Stromal cell of bone marrow (primary cell): ENCODE data around the gene RCAN1.
"Not testable (repeated sequence)": the region's sequence is repeated elsewhere in the genome, so short reads cannot be mapped to it uniquely, and the experiment has no call there.

Experiments used
- DNase-seq: peaks from one replicate; pipeline ENCODE4 v3.0.0-alpha.2; 2012; ENCODE audit warnings: low read depth

RCAN1 gene

DNA sequence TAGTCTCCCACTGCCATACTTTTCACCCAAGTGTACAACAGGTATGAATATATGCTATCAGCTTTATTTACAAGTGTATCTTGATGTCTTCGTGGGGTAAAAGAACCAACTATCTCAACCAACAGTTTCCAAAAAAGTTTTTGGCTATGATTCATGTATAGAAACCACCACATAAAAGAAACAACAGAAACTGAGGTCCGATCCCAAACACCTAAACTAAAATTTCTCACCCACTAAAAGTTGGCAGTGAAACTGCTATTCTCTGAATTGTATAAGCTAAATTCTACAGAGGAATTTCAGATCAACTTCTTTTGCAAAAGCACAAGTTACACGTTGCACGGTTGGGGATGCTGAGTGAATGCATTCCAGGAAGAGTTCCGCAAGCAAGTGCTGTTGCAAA lies 97.9 kb downstream of the RCAN1 start:
- DNase-seq: no peak

DNA sequence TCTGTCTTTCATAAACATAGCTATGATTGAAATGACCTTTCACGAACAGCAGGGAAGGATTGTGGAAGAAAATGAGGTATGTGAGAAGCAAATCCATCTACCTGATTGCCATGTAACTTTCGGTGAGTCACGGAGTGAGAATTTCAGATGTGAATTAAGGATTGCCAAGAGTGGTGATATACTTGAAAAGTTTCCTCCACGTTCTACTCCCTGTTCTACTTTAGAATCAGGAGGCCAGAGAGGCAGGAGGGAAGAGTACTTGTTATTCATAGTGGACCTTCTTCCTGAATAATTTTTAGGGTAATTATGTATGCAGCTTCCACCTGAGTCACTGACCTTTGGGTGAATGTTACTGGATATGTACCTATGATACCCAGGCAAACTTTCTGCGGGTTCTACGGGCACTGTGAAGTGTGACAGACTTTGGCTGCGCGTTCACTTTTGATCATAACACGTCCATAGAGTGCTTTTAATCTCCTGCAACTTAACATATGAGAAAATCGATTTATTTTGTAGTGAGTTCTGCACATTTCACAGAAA lies 100.3 kb downstream of the RCAN1 start:
- DNase-seq: no peak

- DNase-seq: no peak
These were observed 101.7 kb downstream of the RCAN1 start for GRCh38 chr21:34513129-34513675.

DNA sequence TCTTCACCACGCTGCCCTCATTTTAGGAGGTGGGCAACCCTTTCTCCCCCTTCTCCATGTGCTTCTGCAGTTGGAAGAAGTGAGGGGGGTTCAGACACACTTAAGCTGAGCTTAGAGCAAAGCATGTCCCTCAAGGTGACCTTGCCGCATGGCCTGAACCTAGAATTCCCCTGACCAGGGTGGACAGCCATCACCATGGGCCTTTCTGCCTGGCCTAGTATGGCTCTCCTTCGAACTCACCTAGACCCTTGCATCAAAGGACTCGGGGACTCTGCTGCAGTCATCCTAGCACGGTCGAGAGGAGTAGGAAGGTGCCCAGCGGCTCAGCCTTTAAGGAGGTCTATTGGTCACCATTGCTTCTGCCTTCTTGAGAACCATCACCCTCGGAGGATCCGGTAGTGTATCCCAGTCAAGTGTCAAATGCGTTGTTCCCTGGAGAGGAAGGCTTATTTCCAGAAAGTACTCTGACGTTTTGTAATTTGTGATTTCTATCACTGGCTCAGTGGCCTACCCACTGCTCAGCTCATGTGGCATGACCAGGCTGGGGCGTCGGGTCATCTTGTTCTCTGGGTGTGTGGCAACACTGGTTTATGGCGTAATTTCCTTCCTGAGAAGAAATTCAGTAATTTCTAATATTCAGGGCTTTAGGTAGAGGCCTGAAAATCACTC lies 103.0 kb downstream of the RCAN1 start, which contains the start of gene KCNE1:
Gene KCNE1, minus strand, starts transcription at position 424 of the 669 bp plus-strand sequence. CDS start 62,576 bp downstream, outside the sequence.
- DNase-seq: no peak

GRCh38 chr21:34511181-34511580 lies 103.7 kb downstream of the RCAN1 start:
- DNase-seq: no peak

GRCh38 chr21:34510148-34511142 lies 104.5 kb downstream of the RCAN1 start:
- DNase-seq: no peak

- DNase-seq: no peak
These were observed 105.8 kb downstream of the RCAN1 start for GRCh38 chr21:34509151-34509550.

- DNase-seq: no peak
These were observed 110.3 kb downstream of the RCAN1 start for GRCh38 chr21:34504595-34504994.

GRCh38 chr21:34502480-34503106 lies 112.3 kb downstream of the RCAN1 start:
- DNase-seq: no peak

DNA sequence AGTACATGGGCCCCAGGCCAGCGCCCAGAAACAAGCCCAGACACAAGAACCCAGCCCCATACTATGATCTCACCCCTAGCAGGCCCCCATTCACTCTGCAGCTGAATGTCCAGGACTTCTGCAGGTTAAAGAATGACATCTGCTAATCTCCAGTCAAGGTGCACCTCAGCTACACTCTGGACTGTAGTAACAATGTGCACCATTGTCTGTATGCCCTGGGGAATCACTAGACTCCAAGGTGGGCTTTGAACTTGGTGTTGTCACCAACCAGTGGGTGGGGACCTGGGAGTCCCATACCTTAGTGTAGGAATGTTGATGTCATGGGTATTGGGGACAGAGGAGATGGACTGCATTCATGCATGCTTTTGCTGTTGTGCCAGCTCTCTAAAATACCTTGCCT lies 113.2 kb downstream of the RCAN1 start:
- no peak for DNase-seq

- no peak for DNase-seq
These were observed 114.7 kb downstream of the RCAN1 start for GRCh38 chr21:34500191-34500590.

GRCh38 chr21:34499116-34499515 lies 115.8 kb downstream of the RCAN1 start:
- DNase-seq: no peak

GRCh38 chr21:34498623-34499022 lies 116.3 kb downstream of the RCAN1 start:
- no peak for DNase-seq

GRCh38 chr21:34483854-34484253 lies 131.1 kb downstream of the RCAN1 start:
- DNase-seq: not testable (repeated sequence)

DNA sequence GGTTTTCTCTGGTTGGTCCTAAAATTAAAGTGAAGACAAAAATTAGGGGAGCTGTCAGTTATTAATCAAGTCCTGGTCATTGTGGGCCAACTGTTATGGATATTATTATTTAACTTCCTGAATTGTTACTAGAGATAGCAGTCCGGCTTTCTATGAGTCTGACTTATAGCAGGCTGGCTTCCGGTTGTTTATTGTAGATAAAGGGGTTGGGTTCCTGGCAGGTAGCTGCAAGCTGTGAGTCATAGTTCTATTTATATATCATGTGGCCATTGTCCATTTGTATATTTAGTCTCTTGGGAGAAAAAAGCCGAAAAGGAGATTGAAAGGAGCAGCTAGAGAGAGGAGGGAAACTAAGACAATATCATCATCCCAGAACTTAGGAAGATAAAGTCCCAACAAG lies 131.5 kb downstream of the RCAN1 start:
- not testable (repeated sequence) for DNase-seq

GRCh38 chr21:34467333-34467732 lies 147.6 kb downstream of the RCAN1 start:
- DNase-seq: not testable (repeated sequence)
